22Rv1 (cell line): Measurements from ENCODE around the gene LSM14A.

ENCODE experiments used
- H3K27ac ChIP-seq: fragments of 450-650 bp; 2 replicates; pipeline ENCODE4 v1.5.1; 2017
- ZFX ChIP-seq: fragments of 450-650 bp; IDR thresholded peaks from 2 replicates; pipeline ENCODE4 v1.6.1; 2017; ENCODE audit warnings: antibody characterized with exemption, borderline replicate concordance
- TF ChIP-seq, protein P1 (sequence below): fragments of 450-650 bp; IDR thresholded peaks from 2 replicates; pipeline ENCODE4 v1.5.1; 2017; ENCODE audit warnings: mild to moderate bottlenecking

Gene LSM14A

DNA sequence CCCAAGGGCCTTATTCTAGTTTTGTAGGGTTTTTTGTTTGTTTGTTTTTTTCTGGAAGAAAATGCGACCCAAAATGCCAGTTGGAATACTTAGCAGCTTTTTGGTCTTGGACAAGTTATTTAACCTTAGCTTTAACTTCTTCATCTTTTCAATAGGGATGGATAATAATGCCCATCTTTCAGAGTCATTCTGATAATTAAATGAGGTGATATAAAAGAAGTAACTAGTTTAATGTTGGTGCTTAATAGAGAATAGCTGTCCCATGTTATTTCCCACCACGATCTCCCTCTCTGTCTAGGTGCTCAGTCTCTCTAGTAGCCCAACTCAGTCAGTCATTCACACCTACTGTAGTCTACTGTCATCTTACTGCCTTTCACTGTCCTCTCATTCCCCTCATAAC, 8.0 kb downstream of the LSM14A start:
- TF ChIP-seq ZFX = no peak
- TF ChIP-seq, protein P1, sequence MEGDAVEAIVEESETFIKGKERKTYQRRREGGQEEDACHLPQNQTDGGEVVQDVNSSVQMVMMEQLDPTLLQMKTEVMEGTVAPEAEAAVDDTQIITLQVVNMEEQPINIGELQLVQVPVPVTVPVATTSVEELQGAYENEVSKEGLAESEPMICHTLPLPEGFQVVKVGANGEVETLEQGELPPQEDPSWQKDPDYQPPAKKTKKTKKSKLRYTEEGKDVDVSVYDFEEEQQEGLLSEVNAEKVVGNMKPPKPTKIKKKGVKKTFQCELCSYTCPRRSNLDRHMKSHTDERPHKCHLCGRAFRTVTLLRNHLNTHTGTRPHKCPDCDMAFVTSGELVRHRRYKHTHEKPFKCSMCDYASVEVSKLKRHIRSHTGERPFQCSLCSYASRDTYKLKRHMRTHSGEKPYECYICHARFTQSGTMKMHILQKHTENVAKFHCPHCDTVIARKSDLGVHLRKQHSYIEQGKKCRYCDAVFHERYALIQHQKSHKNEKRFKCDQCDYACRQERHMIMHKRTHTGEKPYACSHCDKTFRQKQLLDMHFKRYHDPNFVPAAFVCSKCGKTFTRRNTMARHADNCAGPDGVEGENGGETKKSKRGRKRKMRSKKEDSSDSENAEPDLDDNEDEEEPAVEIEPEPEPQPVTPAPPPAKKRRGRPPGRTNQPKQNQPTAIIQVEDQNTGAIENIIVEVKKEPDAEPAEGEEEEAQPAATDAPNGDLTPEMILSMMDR = no peak
- no peak overlapping the region for H3K27ac ChIP-seq

DNA sequence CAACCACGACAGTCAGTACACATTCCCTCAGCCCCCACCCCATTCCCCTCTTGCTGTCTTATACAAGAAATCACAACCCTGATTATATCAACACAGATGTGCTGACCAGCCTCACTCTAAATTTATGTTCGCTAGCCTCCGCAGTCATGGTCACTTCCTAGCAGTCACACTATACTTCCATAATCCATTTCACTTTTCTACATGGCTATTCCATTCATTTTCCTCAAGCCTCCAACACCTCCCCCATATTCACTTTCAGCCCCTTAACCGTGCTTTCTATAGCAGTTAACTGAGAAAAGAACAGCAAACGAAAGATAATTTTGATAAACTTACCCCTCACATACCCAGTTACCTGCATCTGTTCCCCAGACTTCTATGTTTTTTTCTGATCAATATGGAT, 8.4 kb downstream of the LSM14A start:
- H3K27ac ChIP-seq = no peak overlapping the region
- TF ChIP-seq ZFX = no peak
- TF ChIP-seq, protein P1 = no peak

DNA sequence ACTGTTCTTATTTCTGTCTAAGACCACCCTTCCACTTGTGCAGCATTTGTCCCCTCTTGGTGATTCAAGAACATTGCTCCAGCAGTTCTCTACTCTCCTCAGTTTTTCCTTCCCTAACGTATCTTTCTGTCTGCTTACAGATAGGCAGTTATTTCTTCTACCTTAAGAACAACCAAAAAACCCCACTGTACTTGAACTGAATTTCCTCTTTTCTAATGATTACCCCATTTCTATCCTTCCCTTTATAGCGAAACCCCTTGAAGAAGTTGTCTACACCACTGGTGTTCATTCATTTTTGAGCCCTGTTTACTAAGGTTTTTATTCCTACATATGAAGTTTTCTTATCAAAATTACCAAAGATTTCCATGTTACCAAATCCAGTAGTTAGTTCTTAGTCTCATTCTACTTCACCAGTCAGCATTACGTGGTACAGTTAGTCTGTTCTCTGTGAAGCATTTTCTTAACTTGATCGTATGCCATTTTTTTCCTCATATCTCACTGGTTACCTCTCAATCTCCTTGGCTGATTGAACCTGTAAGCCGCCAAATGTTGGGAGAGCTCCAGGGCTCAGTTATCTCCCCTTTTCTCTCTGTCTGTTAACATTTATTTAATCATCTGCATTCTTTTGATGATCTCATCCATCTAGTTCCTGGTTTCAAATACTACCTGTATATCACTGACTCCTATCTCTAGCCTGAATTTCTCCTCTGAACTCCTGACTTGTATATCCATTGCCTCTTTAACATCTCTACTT, 9.0 kb downstream of the LSM14A start:
- no peak for TF ChIP-seq ZFX
- no peak overlapping the region for H3K27ac ChIP-seq

DNA sequence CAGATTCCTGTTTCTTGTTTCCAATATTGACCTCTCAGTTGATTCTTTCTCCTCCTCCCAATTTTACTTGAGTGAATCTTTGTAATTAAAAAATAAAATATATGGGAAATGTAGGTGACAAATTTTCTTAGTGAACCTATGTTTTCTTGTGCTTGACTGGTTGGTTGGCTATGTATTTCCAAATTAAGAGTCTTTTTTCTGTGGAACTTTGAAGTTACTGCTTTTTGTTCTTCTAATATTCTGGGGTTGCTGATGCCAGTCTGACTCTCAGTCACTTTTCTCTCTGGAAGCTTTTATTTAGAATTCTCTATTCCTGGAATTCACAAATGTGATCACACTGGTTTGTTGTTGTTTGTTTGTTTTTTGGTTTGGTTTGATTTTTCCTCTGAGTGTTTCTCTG, 9.8 kb downstream of the LSM14A start:
- no peak for TF ChIP-seq ZFX
- TF ChIP-seq, protein P1 = no peak
- no peak overlapping the region for H3K27ac ChIP-seq

DNA sequence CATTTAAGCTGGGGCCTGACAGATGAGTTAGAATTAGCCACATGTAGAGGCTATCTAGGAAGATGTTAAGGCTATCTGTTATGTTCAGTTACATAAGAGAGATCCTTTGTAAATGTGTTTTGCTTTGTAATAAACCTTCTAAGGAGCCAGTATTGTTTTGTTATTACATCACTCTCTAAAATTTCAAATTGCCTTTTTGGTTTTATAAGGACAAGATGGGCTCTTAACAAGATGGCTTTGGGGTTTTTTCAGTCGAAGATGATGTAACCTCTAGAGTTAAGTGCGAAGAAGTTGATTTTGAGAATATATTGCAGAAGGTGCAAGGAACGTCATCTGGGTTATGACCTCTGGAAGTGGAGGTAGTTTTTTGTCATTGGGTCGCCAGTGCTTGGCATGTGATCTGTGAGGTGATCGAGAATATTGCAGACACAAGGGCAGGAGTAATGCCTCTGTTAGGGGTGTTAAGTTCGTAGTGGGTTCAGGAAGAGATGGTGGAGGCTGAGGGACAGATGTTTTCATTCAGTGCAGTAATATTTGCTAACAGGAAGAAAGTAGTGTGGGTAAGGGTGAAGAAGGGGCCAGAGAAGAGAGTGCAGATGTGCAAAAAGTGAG, 12.7 kb downstream of the LSM14A start:
- no peak overlapping the region for H3K27ac ChIP-seq
- no peak for TF ChIP-seq ZFX

DNA sequence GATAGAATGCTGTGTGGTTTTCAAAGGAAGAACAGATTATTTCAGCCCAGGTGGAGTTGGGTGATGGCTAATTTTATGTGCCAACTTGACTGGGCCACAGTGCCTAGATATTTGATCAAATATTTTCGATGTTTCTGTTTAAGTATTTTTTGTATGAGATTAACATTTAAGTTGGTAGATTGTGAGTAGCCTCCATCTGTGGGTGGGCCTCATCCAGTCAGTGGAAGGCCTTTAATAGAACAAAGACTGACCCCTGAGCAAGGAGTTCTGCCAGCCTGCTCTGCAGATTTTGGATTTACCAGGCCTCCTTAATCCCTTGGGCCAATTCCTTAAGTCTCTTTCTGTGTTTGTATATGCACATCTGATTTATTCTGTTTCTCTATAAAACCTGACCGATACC, 13.9 kb downstream of the LSM14A start:
- TF ChIP-seq, protein P1 = no peak
- TF ChIP-seq ZFX = no peak
- no peak overlapping the region for H3K27ac ChIP-seq

DNA sequence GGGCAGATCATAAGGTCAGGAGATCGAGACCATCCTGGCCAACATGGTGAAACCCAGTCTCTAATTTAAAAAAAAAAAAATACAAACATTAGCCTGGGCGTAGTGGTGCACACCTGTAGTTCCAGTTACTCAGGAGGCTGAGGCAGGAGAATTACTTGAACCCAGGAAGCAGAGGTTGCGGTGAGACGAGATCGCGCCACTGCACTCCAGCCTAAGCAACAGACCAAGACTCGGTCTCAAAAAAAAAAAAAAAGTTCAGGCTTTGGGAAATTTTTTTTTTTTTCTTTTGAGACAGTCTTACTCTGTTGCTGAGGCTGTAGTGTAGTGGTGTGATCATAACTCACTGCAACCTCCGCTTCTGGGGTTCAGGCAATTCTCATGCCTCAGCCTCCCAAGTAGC, 14.7 kb downstream of the LSM14A start:
- TF ChIP-seq, protein P1 = no peak
- TF ChIP-seq ZFX = no peak
- H3K27ac ChIP-seq = no peak overlapping the region

DNA sequence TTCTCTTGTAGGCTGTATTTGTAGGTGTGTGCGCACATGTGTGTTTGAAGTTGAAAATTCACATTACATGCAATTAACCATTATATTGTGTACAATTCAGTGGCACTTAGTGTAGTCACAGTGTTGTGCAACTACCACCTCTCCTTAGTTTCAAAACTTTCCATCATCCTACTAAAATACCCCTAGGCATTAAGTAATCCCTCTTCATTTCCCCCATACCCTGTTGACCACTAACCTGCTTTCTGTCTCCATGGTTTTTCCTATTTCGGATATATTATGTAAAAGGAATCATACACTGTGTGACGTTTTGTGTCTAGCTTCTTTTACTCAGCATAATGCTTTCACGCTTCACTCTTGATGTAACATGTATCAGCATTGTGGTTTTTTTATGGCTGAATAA, 16.1 kb downstream of the LSM14A start:
- TF ChIP-seq, protein P1 = no peak
- no peak for TF ChIP-seq ZFX
- H3K27ac ChIP-seq = no peak overlapping the region
